Effector CD8-positive, alpha-beta T cell (primary cell): Measurements from ENCODE around the gene MAP2K3.
"Not testable (repeated sequence)": the region's sequence is repeated elsewhere in the genome, so short reads cannot be mapped to it uniquely, and the experiment has no call there.

Experiments used
- DNase-seq: peaks from one replicate; lab custom pipeline; 2025; lab: John Stamatoyannopoulos, UW

The MAP2K3 gene

DNA sequence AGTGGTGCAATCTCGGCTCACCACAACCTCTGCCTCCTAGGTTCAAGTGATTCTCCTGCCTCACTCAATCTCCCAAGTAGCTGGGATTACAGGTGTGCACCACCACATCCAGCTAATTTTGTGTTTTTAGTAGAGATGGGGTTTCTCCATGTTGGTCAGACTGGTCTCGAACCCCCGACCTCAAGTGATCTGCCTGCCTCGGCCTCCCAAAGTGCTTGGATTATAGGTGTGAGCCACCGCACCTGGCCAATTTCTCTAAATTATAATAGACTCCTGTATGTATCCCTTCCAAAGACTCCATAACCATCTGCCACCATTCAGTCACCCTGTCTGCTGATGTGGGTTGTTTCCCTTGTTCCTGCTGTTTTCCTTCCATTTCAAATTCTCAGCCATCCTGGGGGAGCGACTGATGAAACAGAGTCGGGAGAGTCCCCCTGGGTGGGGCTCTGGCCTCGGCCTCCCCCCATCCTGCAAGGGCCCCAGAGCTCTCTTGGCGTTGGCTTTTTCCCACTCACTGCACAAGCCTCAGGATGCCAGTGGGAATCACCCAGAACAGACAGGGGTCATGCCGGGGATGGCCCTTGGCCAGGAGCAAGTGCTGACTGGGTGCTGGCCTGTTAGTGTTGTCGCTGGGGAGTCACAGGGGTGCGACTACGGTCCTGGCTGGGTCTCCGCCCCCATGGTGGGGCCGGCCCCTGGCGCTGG is 25.7 kb downstream of the MAP2K3 start:
- DNase-seq: not testable (repeated sequence)

DNA sequence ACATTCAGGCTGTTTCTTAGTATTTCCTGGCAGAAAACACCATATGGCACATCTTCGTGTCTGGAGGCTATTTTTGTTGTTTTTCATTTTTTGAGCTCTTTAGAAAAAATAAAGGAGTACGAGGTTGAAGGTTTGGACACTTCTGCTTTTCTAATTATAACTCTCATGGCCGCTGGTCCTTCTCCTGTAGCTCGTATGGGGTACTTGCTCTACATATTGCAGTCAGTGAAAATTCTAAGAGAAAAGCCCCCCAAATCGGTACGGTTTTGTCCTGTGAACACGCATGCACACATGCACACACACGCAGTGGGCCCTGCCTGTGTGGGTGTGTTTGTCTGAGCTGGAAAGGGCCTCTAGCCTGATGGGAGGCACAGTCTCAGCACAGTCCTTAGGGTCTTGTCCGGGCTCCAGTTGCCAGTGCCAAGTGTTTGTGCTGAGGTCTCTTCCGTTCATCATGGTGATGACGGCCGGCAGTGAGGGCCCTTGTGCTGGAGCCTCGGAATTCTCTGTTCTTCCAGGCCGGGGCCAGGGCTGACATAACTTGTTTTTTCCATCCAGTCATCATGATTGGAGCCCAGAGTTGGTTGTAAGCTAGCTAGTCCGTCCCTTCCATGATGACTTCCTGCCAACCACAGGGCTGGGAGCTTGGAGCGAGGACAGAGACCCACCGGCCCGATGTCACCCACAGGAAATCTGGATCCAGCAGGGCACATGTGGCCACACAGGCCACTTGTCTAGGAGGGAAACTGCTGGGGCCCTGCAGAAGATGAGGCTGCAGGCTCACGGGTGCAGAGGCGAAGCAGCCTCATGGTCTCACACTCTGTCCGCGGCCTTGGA is 26.5 kb downstream of the MAP2K3 start:
- DNase-seq: not testable (repeated sequence)

- no peak for DNase-seq
These were observed 28.8 kb downstream of the MAP2K3 start for GRCh38 chr17:21313320-21313719.

DNA sequence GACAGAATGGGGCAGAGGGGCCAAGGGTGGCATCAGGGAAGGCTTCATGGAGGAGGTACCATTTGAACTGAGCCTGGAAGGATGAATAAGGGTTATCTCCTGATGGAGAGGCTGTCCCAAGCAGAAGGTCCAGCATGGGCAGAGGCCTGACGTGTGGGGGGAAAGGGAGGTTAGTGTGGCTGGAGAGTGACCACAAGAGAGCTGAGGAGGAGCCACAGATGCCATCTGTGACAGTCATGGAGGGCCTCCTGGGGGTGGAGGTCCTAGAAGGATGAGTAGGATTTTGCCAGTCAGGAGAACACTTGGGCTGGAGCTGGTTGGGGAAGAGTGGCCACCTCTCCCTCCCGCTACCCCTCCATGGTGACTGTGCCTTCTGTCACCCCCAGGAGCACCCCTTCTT is 29.2 kb downstream of the MAP2K3 start:
- DNase-seq: not testable (repeated sequence)

DNA sequence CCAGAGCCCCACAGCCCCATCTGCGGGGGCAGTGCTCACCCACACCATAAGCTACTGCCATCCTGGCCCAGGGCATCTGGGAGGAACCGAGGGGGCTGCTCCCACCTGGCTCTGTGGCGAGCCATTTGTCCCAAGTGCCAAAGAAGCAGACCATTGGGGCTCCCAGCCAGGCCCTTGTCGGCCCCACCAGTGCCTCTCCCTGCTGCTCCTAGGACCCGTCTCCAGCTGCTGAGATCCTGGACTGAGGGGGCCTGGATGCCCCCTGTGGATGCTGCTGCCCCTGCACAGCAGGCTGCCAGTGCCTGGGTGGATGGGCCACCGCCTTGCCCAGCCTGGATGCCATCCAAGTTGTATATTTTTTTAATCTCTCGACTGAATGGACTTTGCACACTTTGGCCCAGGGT is 29.8 kb downstream of the MAP2K3 start:
- DNase-seq: not testable (repeated sequence)

DNA sequence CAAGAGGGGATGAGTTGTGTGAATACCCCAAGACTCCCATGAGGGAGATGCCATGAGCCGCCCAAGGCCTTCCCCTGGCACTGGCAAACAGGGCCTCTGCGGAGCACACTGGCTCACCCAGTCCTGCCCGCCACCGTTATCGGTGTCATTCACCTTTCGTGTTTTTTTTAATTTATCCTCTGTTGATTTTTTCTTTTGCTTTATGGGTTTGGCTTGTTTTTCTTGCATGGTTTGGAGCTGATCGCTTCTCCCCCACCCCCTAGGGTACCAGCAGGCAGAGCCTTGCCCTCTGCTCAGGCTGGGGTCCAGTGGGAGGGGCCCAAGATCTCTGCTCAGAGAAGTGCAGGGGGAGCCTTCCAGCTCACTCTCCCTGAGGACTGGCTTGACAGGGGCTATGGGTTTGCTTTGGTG is 30.2 kb downstream of the MAP2K3 start:
- not testable (repeated sequence) for DNase-seq

DNA sequence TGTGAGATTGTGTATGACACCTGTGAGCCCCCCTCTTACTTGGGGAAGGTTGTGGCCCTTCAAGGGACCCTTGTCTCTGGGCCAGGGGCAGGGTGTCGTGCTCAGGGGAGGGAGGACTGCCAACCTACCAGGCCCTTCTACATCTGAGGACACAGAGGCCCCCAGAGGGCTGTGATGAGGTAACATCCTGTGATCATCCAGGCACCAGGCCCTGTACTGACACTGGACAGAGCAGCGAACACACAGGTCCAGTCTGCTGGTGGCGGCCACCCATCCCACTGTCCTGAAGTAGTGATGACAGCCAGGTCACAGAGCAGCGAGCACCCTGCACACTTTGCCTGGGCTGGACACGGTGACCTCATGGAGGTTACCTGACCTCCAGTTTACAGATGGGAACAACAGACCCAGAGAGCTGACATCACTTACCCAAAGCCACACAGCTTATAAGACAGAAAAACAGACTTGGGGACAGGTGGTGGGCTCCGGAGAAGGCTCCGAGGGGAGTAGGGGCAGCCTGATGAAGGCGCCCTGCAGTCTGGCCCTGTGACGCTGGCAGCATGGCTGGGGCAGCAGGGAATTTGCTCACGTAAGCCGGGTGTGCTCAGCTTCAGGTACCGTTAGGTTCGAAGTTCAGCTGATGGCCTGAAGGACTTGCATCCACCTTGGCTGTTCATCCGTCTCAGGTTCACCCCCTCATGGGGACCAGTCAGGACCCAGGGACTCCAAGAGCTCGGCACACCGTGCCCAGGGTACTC is 30.9 kb downstream of the MAP2K3 start:
- not testable (repeated sequence) for DNase-seq

DNA sequence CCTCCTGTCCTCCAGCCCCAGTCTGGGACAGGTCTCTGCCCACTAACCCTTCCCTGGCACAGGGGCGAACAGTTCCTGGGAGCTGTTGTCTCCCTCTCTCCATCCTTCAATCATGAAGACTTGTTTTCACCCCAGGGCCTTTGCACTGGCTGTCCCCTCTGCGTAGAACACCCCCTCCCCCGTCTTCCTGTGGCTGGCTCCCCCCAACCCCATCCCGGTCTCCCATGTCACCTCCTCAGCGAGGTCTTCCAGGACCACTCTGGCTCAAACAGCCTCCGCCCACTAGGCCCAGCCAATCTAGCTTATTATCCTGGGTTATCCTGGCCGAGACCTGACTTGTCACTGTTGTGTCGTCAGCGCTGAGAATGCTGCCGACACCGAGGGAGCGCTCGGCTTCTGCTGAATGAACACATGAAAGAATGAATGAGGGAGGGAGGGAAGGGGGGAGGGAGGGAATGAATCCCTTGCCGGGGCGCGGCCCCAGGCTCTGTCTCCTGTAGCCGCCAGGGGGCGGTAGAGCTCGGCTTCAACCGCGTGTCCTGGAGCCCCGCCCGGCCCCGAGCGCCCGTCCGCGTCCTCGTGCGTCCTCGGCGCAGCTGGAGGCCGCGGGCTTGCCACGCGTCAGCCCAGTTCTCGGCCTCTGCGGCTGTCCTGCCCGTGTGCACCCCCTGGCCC is 31.8 kb downstream of the MAP2K3 start:
- not testable (repeated sequence) for DNase-seq

GRCh38 chr17:21316887-21317500 is 32.5 kb downstream of the MAP2K3 start:
- not testable (repeated sequence) for DNase-seq

DNA sequence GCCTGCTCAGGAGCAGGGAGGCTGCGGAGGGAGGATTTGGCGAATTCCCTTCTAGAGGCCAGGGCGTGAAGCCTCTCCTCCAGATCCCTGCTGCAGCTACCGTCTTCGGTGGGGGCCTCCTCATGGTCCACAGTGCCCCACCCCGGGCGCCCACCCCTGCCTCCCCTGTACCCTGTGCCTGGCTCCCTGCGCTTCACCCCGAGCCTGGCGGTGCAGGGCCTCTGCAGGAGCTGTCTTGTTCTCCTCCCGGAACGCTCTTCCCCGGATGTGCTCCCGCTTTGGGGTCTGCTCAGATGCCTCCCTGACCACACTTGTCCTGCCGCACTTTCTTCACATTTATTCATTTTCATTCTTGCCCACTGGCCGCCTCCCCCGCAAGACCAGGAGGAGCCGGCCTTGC is 33.3 kb downstream of the MAP2K3 start:
- not testable (repeated sequence) for DNase-seq

DNA sequence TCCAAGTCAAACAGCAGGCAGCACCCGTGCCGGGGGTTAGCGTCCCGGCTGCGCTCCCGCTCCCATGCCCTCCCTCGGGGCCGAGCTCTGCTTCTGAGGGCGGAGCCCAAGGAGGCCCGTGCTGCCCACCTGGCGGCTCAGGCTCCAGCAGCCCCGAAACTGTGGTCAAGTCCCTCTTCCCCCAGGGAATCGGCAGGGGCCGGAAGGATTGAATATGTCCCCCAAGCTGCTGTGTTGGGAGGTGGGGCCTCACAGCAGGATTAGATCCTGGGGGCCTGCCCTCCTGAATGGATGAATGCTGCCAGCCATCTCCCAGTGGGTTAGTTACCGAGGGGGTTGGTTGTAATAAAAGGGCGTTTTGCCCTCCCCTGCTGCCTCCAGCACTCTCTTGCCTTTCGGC is 33.9 kb downstream of the MAP2K3 start:
- DNase-seq: no peak

GRCh38 chr17:21318856-21319255 is 34.3 kb downstream of the MAP2K3 start:
- not testable (repeated sequence) for DNase-seq

- DNase-seq: not testable (repeated sequence)
These were observed 34.7 kb downstream of the MAP2K3 start for GRCh38 chr17:21319256-21319655.

GRCh38 chr17:21319686-21320375 is 35.3 kb downstream of the MAP2K3 start:
- DNase-seq: not testable (repeated sequence)

- DNase-seq: not testable (repeated sequence)
These were observed 35.9 kb downstream of the MAP2K3 start for GRCh38 chr17:21320430-21320829.

DNA sequence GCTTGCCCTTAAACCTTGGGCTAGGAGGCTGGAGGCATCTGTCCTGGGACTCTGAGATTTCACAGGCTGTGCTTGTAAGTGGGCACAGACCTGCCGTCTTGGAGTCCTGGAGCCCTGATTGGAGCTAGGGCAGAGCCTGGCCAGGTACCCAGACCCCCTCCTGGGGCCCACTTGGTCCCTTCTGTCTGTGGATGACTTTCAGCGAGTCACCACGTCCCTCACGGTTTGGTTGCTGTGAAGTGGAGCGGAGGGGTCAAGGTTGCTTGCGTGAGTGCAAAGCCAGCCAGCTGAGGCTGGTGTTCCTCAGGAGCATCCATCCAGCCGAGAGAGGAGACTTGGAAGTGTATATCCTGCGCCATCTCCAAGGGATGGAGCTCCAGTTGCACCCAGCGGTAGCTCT is 36.5 kb downstream of the MAP2K3 start:
- DNase-seq: not testable (repeated sequence)

- DNase-seq: not testable (repeated sequence)
These were observed 37.3 kb downstream of the MAP2K3 start for GRCh38 chr17:21321744-21322191.

DNA sequence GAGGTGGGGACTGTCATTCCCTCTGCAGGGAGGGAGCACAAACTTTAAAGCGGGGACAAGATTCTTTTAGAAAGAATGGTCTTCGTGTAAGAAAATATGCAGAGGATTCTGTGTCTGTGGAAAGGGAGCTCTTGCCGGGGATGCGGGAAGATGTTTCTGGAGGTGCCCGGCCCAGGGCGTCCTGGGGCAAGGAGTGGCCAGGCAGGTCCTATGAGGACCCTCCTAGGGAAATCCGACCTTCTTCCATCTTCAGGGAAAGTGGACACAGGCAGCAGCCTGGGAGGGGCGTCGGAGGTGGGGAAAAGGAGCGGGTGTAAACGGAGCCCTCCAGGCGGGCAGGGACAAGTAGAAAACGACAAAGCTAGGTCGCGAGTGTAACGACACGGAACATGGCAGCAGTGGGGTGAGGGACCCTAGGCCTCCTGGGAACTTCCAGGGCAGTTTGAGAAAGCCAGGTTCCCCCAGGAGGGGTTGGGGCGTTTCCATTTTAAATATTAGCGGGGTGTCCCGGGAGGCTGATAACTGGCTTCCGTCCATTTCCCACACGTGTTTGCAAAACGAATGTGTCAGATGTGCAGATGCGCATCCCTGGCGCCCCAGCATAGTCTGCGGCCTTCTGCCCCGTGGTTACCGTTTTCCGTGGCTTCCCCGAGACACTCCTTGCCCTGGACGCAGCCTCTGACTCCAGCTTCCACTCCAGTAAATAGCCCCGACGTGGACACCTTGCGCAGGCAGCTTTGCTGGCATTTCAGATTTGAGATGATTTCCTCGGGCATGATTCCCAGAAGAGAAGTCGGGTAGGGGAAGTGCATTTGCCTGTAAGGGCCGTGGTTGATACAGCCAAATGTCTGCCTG is 39.0 kb downstream of the MAP2K3 start:
- not testable (repeated sequence) for DNase-seq

- not testable (repeated sequence) for DNase-seq
These were observed 40.2 kb downstream of the MAP2K3 start for GRCh38 chr17:21324741-21325140.

- DNase-seq: not testable (repeated sequence)
These were observed 43.4 kb downstream of the MAP2K3 start for GRCh38 chr17:21327921-21328320.
